GDM1 (cell line): ENCODE results near the gene FERMT1.
"Not testable (repeated sequence)": the region's sequence is repeated elsewhere in the genome, so short reads cannot be mapped to it uniquely, and the experiment has no call there.

Experiments used
- DNase-seq: peaks from one replicate; lab custom pipeline; 2025; lab: John Stamatoyannopoulos, UW

The FERMT1 gene

DNA sequence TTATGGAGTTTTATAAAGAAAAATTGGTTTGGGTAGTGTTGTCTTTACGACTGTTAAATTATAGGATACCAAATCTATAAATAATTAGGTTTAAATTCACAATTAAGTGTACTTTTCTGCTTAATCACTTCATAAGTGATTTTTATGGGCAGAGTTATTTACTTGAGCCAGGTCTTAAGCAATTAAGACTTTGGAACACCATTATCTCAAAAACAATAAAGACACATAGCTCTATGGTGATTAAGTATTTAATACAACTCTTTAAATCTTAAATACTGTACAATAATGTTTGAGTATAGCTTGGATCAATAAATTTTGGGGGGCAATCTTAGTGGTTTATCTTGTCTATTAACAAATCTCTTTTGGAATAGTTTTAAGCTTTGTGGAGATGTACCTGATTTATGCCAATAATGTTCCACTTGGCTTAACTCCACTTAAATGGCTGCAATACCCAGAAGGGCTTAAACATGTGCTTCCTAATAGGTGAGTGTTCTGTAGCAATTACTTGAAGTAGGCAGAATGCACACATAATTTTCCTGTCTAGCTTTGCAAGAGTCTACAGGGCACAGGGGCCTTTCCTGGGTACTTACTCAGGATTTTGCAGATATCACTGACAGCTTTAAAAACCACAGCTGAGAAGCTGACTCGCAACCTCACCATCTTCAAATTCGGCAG lies 7.5 kb downstream of the FERMT1 start:
- no peak for DNase-seq

DNA sequence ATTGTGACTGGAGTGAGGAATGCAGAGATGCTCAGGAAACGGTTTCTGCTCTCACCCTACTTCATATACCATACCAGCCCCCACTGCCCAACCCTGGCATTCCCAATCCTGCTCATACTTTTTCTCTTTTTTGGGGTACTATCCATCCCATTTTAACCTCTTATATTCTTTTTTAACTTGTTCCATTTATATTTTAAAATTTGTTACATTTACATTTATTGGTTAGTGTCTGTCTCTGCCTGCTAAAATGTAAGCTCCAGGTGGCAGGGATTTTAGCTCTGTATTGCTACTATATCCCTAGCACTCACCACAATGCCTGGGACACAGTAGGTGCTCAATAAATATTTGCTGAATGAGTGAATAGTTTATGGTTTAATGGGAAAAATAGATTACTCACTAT lies 8.1 kb downstream of the FERMT1 start:
- DNase-seq = no peak

DNA sequence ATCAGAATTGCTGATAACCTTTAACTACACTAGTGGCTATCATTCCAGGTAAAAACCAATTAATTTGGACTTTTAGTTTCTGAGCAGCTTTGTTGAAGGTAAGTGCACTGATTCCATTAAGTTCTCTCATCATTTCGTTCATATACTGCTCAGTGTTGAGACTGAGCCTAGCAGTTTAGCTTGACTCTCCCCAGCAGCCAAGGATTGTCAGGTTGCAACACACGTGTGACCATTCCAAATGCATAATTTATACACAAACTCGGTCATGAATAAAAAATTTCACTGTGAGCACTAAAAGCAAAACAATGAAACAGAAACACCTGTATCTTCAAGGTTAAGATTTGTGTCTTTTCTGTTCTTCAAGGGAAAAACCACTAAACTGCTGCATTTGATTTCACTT lies 8.9 kb downstream of the FERMT1 start:
- DNase-seq = no peak

DNA sequence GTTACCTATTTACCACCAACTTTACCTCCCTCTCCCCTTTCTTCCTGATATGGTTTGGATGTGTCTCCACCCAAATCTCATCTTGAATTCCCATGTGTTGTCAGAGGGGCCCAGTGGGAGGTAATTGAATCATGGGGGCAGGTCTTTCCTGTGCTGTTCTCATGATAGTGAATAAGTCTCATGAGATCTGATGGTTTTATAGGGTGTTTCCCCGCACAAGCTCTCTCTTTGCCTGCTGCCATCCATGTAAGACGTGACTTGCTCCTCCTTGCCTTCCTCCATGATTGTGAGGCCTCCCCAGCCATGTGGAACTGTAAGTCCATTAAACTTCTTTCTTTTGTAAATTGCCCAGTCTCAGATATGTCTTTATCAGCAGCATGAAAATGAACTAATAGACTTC lies 9.9 kb downstream of the FERMT1 start:
- DNase-seq = not testable (repeated sequence)

DNA sequence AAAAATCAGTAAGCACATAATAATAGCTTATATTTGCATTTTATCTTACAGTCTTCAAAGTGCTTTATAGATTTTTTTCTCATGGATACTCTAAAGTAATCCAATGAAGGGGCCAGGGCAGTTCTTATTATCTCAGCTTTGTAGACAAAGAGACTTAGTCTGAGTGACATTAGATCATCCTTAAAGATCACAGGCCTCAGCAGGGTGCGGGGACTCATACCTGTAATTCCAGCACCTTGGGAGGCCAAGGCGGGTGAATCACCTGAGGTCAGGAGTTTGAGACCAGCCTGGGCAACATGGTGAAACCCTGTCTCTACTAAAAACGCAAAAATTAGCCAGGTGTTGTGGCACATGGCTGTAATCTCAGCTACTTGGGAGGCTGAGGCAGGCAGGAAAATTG lies 14.5 kb downstream of the FERMT1 start:
- DNase-seq = no peak

DNA sequence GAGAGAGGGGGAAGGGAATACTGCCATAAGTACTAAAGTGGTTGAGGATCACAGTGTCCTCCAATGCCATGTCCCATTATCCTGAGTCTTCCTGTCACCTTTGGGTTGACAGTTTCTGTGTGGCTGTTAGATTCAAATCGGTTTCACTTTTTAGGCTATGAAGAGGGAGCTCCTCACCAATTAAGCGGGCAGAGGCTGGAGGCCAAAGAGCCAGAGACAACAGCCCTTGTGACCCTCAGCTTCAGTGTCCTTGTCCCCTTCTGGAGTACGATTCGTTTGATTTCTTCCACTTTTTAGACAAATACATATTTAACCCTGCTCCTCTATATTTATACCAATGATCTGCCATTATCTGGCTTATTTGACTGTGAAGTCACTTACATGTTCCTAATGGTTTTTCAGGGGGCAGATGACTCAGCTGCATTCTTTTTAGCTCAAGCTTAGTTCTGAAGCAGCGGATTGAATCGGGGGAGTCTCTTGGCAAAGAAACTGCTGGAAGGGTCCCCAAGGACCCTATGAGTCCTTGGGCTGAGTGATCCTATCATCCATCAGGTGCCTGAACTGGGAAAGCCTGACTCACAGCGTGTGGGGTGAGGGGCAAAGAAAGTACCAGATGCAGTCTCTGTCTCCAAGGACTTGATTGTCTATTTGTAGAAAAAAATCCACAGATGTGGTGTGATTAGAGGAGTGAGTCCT lies 18.2 kb downstream of the FERMT1 start:
- DNase-seq = no peak

DNA sequence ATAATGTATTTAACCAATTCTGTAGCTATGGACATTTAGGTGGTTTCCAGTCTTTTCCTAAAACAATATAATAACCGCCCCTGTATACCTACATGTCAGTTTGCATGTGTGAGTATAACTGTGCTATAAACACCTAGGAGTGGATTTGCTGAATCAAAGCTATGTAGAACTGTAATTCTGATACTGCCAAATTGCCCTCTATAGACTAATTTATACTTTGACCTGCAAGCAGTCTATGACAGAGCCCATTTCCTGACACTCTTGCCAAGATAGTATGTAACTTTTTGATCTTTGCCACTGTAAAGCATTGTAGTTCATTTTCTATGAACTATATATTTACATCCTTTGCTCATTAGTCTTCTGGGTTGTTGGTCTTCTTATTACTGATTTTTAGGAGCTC lies 19.5 kb downstream of the FERMT1 start:
- no peak for DNase-seq

DNA sequence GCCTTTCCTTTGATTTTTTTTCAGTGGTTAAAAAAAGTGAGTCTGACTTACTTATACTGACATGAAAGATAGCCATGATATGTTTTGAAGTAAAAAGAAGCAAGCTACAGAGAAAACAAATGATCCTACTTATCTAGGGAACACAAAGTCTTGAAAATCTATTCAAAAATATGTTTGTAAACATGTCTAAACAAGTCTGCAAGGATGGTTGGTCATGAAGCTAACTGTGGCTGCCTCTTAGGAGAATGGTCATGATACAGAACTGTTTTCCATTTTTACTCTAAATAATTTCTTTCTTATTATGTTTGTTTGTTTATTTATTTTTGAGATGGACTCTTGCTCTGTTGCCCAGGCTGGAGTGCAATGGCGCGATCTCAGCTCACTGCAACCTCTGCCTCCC lies 21.5 kb downstream of the FERMT1 start:
- no peak for DNase-seq

DNA sequence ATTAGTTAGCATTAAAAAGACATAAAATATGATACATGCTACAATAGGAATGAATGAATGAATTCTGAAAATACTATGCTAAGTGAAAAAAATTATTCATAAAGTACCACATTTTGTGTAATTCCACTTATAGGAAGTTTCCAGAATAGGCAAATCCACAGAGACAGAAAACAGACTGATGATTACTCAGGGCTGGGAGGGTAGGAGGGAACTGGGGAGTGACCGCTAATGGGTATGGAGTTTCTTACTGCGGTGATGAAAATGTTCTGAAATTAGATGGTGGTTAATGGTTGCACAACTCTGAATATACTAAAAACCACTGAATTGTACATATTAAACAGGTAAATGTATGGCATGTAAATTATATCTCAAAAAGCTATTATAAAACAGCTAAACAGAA lies 22.6 kb downstream of the FERMT1 start:
- DNase-seq = no peak

DNA sequence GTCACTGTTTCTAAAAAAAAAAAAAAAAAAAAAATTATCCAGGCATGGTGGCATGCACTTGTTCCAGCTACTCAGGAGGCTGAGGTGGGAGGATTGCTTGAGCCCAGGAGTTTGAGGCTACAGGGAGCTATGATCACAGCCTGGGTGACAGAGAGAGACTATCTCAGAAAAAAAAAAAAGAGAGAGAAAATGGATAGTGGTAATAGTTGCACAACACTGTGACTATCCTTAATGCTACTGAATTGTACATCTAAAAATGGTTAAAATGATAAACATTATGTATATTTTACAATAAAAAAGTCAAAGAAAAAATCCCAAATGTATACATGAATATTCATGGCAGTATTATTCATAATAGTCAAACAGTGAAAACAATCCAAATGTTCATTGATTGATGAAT lies 23.0 kb downstream of the FERMT1 start:
- DNase-seq = no peak

DNA sequence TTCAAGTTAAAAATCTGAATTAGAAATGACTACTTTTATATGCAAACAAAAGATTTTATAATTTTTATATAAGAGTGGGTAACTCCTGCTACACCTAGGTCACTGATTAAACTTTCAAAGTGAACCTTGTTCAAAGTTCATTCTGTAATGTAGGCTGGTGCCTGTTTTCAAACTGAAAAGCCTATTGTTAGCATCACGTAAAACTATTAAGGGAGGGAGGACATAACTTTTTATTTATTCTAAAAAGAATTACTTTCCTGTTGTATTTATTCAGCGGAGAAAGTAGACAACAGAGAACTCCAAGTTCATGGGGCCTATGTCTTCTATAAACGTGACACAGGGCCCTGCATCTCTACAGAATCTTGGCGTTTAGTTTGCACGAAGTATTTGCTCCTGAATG lies 27.4 kb downstream of the FERMT1 start:
- no peak for DNase-seq

DNA sequence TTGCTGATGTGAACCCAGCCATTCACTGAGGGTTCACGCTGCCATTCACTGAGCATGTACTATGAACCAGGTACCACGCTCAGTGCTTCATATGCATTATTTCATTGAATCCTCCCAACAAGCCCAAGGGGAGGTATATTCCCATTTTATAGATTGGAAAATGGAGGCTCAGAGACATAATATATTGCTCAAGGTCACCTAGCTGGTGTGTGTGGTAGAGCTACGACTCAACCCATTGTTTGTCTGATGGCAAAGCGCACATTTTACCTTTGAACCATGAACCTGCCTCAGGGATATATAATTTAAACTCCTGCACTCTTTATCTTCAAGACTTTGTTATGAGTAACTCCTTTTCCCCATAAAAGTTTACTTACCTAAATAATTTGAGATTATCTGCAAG lies 28.3 kb downstream of the FERMT1 start:
- DNase-seq = no peak

DNA sequence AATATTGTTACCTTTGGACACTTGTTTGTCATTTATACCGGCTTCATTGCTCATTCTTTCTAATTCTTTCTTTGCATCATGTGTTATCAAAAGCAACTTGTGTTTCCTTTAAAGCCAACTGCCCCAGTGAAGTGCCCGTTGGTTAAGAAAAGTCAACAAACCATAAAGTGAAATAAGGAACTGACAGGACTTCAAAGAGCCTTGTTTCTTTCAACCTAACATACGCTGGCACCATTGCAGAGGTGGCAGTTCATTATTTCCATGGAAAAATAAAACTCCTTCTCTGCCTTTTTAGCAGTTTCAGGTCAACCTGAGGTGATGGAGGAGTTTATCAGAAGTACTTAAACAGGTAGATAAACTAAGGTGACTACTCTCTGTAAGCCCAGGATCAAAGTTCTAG lies 28.8 kb downstream of the FERMT1 start:
- DNase-seq = no peak

DNA sequence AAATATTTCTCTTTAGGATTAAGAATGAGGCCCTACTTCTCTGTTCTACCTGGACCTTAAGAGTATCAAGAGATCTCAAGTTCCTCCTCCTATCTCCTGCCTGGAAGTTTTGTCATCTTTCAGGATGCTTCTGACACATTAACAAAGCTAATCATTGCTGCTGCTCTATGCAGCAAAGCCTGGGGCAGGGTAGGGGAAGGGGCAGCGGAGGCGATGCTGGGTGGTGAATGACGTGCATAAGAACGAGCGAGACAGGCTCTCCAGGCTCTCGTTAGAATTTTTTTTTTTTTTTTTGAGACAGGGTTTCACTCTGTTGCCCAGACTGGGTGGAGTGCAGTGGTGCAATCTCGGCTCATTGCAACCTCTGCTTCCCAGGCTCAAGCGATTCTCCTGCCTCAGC lies 31.2 kb downstream of the FERMT1 start:
- DNase-seq = no peak

DNA sequence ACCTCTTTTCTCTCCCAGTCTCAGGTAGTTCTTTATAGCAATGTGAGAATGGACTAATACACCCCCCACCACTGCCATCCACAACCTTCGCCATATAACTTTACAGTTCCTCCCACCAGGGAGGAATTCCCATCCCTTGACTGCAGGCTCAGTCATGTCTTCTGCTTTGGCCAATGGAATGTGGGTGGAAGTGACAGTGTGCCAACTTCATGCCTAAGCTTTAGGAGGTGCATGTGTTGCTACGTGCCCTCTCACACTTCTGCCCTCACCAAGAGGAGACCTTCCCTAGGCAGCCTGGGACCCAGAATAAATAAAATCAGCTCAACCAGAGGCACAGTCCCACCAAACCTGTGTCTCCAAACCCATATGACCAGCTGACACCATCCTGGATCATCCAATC lies 36.0 kb downstream of the FERMT1 start:
- DNase-seq = no peak

DNA sequence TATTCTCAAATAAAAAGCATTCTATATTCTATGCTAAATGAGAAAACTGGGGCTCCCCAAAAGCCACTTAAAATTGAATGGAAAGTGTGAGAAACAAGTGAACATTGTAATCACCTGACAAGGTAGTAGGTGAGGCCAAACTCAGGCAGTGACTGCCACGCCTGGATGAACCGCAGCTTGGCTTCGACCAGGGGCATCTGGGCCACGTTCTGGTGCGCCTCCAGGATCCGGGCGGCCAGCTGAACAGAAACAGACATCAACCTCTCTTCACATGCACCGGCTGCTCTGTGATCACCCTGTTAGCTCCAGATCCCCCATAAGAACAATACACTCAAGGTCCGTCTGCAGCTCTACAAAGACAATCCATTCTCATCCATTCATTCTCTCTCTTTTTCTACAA lies 38.9 kb downstream of the FERMT1 start:
- DNase-seq = no peak

DNA sequence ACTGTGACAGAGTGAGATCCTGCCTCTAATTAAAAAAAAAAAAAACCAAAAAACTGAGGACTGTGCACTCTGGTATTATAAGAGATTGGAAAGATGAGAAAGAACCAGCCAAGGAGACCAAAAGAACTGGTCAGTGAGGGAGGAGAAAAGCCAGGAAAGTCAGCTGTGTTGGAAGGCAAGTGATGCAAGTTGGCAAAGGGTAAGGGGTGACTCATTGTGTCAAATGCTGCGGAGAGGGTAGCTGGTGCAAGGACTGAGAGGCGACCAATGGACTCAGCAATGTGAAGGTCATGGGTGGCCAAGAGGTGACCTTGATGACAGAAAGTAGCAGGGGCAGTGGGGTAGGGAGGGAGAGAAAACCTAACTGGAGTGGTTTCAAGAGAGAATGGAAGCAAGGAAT lies 41.6 kb downstream of the FERMT1 start:
- no peak for DNase-seq

DNA sequence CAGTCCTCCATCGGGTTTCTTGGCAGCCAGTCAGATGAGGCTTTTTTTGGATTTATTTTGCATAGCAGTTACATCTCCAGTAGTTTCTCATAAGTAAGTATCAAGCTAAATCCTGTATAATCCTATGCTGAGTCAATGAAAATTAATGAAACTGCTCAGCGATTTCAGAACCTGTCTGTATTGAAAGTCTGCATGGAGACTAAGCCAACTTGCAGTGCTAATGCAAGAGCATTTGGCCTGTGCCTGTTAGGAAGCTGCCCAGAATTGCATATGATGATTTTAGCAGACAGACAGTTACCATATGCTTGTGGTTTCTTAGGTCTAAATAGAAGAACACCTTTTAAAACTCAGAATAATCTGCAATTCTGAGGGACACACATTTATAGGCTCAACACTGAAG lies 43.8 kb downstream of the FERMT1 start:
- DNase-seq = no peak

DNA sequence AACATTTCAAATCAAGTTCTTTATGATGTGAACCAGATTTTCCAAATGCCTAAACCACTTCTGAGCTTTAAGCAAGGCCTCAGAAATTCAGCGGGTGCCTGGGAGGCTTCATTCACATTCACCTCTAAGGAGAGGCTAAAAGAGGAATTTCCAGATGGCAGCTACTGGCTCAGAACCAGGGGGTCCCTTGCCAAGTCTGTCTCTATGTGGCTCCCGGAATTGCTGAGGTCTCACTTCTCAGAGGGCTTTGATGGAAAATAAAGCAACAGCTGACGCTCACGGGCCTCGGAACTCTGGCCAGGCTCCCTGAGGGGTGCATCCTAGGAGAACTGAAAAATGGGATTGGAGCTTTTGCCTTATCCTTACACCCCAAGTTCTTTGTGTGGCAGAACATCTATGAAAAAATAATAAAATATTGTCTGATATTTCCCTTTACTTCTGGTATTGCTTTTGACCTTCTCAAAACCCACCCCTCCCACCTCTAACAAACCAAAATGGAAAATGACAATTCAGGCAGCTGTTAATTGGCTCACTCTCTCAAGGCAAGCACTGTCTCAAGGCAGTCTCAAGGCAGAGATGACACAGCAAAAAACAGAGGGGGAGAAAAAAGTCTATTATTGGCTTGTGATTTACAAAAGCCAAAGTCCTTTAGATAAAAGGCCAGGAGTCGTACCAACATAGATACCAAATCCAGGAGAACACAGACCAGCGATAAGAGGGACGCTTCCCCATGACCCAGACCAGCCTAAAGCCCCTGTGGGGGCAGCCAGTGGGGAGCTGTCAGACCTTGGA lies 47.2 kb downstream of the FERMT1 start:
- peak; percentile 6 for DNase-seq

DNA sequence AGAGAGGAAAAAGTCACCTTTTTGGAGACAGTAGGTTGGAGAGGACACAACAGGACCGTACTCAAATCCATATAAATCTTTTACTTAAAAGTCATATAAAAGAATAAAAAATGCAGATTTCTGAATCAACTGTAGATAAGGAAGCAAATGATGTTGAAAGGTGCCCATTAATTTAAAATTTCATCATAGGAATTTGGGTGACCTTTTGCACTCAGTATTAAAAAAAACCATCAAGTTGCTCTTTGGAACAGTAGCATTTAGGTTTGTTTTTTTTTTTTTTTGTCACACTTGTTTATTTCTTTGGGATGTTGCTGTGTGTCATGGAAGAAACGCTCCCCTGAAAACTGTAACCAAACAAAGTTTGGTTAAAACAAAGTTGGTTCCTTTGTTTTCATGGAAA lies 48.0 kb downstream of the FERMT1 start:
- no peak for DNase-seq

DNA sequence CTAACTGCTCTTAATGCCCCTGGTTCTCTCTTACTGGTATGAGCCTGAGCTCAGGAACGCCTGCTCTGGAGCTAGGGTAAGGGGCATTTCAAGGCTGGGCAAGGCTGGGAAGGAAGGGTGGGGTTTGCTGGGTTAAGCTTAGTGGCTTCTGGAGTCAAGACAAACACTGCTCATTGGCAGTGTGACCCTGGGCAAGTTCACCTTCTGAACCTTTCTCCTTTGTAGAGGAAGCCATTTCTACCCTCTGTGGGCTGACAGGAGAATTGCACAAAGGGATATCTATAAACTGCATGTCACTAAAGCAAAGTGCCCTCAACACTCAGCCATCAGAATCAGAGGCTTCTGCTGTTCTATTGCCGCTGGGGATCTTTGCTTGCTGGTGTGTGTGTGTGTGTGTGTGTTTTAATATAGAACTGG lies 48.7 kb downstream of the FERMT1 start:
- peak; percentile 59 for DNase-seq

DNA sequence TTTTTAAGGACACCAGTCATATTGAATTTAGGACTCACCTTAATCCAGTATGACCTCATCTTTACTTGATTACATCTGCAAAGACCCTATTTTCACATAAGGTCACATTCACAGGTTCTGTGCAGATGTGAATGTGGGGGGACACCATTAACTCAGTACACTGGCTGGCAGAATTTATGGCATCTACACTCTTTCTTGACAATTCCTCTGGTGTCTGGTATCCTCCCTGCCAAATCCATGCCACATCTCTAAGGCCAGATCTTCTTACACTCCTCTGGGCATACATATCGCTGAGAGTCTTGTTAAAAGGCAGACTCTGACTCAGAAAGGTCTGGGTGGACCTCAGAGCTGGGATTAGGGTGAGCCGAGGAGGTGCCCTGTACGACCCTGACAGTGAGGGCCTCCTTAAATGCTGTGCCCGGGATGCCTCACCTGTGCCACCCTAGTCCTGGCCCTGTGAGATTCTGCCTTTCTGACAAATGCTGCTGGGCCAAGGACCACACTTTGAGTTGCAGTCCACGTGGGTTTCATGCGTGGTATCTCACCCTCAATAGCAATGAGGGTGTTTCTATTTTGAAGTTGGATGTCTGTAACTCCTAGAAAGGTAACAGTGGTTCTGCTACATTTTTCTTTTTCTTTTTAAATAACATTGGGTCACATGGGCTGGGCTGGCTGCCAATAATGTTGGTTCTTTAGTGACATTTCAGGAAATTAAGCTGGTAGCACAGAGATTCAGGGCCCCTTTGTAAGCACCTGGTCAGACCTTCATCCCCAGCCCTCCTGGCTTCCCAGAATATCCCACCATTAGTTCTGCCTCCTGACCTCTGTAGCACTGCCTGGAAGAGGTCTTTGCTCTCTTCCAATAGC lies 51.8 kb downstream of the FERMT1 start:
- DNase-seq = no peak
